ENCODE results near the gene PHF21B.

- TF ChIP-seq EP300 (IDR thresholded peaks at IDR 0.05) (no peak), CTCF (IDR thresholded peaks at IDR 0.05) (no peak)
These were observed 161.5 kb downstream of the PHF21B start for GRCh38 chr22:44848296-44848741.

Data from esophagus muscularis mucosa (tissue), 3 donors.